Kidney (tissue), 14 donors: Measurements from ENCODE around the gene OR2T1. TPM values are rescaled to one million over a fixed set of nuclear protein-coding genes. Genes with fewer than 3 reads are reported as not detected.
A peak's percentile ranks its signal among the peaks of the same experiment; 100 is the strongest.

ENCODE experiments used
- DNase-seq, 5 donors: peaks; one replicate each; pipeline ENCODE4 v3.0.0-alpha.2; 2013 to 2020
- FAIRE-seq: peaks from 2 replicates; lab custom pipeline; 2012; peaks lifted over from hg19 to GRCh38; lab: Jason Lieb, UNC
- H3K27ac ChIP-seq, 2 donors: one replicate each; pipeline ENCODE4 v1.7.0; 2013; ENCODE audit warnings: low read depth in 2 of 2, low read length in 2 of 2, inconsistent platforms in 1 of 2
- H3K27me3 ChIP-seq: one replicate; pipeline ENCODE4 v1.7.1; 2013; ENCODE audit warnings: low read length, inconsistent platforms; ENCODE audit not compliant: control insufficient read depth, insufficient read depth
- H3K36me3 ChIP-seq, 3 donors: one replicate each; pipeline versions ENCODE4 v1.7.0 to v1.7.1; 2013; ENCODE audit warnings: low read length in 3 of 3, control low read depth in 1 of 3, inconsistent platforms in 1 of 3; ENCODE audit not compliant: insufficient read depth in 3 of 3, control insufficient read depth in 2 of 3
- H3K4me1 ChIP-seq, 3 donors: one replicate each; pipeline versions ENCODE4 v1.7.0 to v1.7.1; 2013; ENCODE audit warnings: low read length in 3 of 3, inconsistent platforms in 1 of 3, low read depth in 1 of 3; ENCODE audit not compliant: control insufficient read depth in 2 of 3, insufficient read depth in 2 of 3
- H3K4me3 ChIP-seq, 3 donors: one replicate each; pipeline versions ENCODE4 v1.7.0 to v1.8.1; 2013; ENCODE audit warnings: low read length in 3 of 3, control low read depth in 1 of 3, inconsistent platforms in 1 of 3
- H3K9ac ChIP-seq, 3 donors: one replicate each; pipeline versions ENCODE4 v1.7.0 to v1.7.1; 2013; ENCODE audit warnings: low read length in 3 of 3, control low read depth in 1 of 3, inconsistent platforms in 1 of 3
- H3K9me3 ChIP-seq, 3 donors: one replicate each; pipeline versions ENCODE4 v1.7.0 to v1.7.1; 2013; ENCODE audit warnings: low read length in 3 of 3, control low read depth in 1 of 3, inconsistent platforms in 1 of 3; ENCODE audit not compliant: control insufficient read depth in 2 of 3, insufficient read depth in 1 of 3
- CTCF ChIP-seq: IDR thresholded peaks from 3 replicates; pipeline ENCODE4 v1.5.1; 2012; ENCODE audit warnings: mild to moderate bottlenecking, moderate library complexity, borderline replicate concordance; ENCODE audit not compliant: insufficient read depth; ENCODE audit errors: extremely low read depth
- intact Hi-C: fragments of 100-400 bp; cut with DNase I; formaldehyde crosslinking; loops from one replicate; pipeline ENCODE4 v1.11.1; 2022
- polyA plus RNA-seq: library from polyadenylated mRNA; stranded (reverse); fragments of 350-450 nt; fragmentation: Illumina TruSeq; extraction: RNeasy Lipid Tissue Mini Kit (QIAGEN cat#74804); gene quantifications from one replicate; pipeline ENCODE4 v1.2.3, GENCODE V29; 2014; ENCODE audit warnings: low read depth, low replicate concordance; ENCODE audit not compliant: insufficient read depth
- total RNA-seq: library from RNA; stranded (reverse); fragmentation: NEBNext Ultra II Directional; extraction: Animal tissue kit (Norgen Biotek cat#: 25700); gene quantifications from one replicate; pipeline ENCODE4 v1.2.1, GENCODE V29; 2021
- donor health status: control.
- donor health status: control.
- donor health status: control.
- donor health status: control.
- donor health status: control.
- donor health status: DM: yes; HTN: yes; CAD: no.
- donor health status: Normal renal cell carcinoma (clear cell type).

OR2T1 gene
- total and polyA plus RNA-seq, 2 donors from 2014 or later = not detected

- no peaks in the 10 kb centered on the region for H3K36me3 ChIP-seq
- H3K4me3 ChIP-seq = no peak overlapping the region
- H3K4me1 ChIP-seq = no peaks in the 10 kb centered on the region
- no peak overlapping the region for H3K27ac ChIP-seq
- no peak for DNase-seq
- intact Hi-C loops = no loop called here
- no peak for TF ChIP-seq CTCF
- H3K27me3 ChIP-seq = no peaks in the 10 kb centered on the region
- H3K9ac ChIP-seq = no peak overlapping the region
- peaks cover 0 to 8% (median 1%) of the 10 kb centered on the region in 3 donors for H3K9me3 ChIP-seq
- FAIRE-seq = no peak
Observed at GRCh38 chr1:248366609-248367008, 36.2 kb upstream of the OR2T1 start.

GRCh38 chr1:248372394-248372793, 30.5 kb upstream of the OR2T1 start:
- TF ChIP-seq CTCF = no peak
- no peak for FAIRE-seq
- H3K36me3 ChIP-seq = no peaks in the 10 kb centered on the region
- H3K4me1 ChIP-seq = no peaks in the 10 kb centered on the region
- intact Hi-C loops = no loop called here
- DNase-seq = no peak
- no peaks in the 10 kb centered on the region for H3K27me3 ChIP-seq
- no peak overlapping the region for H3K4me3 ChIP-seq
- no peak overlapping the region for H3K9ac ChIP-seq
- peaks cover 0 to 4% (median 0%) of the 10 kb centered on the region in 3 donors for H3K9me3 ChIP-seq
- H3K27ac ChIP-seq = no peak overlapping the region

GRCh38 chr1:248373761-248374160, 29.1 kb upstream of the OR2T1 start:
- no peak for FAIRE-seq
- peaks cover 0 to 4% (median 0%) of the 10 kb centered on the region in 3 donors for H3K9me3 ChIP-seq
- H3K27ac ChIP-seq = no peak overlapping the region
- TF ChIP-seq CTCF = no peak
- H3K27me3 ChIP-seq = no peaks in the 10 kb centered on the region
- DNase-seq = peak in 1 of 5 donors; percentile 2
- no peaks in the 10 kb centered on the region for H3K4me1 ChIP-seq
- H3K36me3 ChIP-seq = no peaks in the 10 kb centered on the region
- intact Hi-C loops = no loop called here
- no peak overlapping the region for H3K4me3 ChIP-seq
- H3K9ac ChIP-seq = no peak overlapping the region

- FAIRE-seq = no peak
- Histone ChIP-seq H3K27ac (no peak within 1 kb of the TSS), H3K27me3 (no peaks in the 10 kb centered on the region), H3K4me1 (no peaks in the 10 kb centered on the region), H3K9me3 (no peaks in the 10 kb centered on the region), H3K4me3 (no peak within 1 kb of the TSS), H3K36me3 (no peaks in the 10 kb centered on the region), H3K9ac (no peak within 1 kb of the TSS)
- DNase-seq = no peak
- no peak for TF ChIP-seq CTCF
- intact Hi-C loops = no loop called here
Observed at GRCh38 chr1:248375446-248375845, 27.4 kb upstream of the OR2T1 start, which contains the start of gene OR2T6. Gene OR2T6 (plus strand): TSS chr1:248375746. CDS start chr1:248387609, 11,863 bp downstream.
